ENCODE results near the gene SELENOS. TPM values are rescaled to one million over a fixed set of nuclear protein-coding genes. Genes with fewer than 3 reads are reported as not detected.
"Not testable (repeated sequence)": the region's sequence is repeated elsewhere in the genome, so short reads cannot be mapped to it uniquely, and the experiment has no call there.

The SELENOS gene
- polyA plus RNA-seq, 2 of the 4 experiments (the other 2 are of a cell fraction): 97.9 to 184 TPM

DNA sequence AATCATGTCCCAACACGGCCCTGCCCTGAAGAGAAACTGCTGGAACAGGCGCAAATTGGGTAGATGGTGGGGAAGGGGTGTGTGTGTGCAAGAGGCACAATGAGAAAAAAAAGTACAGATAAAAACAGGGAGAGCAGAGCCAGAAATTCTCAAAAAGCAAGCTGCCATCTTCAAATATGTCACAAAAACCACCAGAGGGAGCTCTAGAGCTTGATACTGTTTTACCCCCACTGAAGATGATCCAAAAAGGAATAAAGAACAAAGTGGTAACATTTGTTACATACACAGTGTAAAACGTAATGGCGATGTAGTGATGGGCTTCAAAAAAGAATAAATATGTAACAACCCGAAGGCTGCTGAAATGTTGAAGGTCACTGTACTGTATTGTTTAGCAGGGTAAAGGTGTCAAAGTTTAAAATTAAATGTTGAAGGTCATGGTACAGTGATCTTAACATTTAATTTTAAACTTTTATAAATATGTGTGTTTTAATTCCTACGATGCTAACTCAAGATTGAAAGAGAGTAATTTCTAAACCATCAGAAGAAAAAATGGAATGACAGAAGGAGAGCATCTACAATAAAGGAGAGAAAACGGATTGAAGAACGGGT lies 11.7 kb upstream of the SELENOS start:
- no peak overlapping the region for H3K27ac ChIP-seq
- H3K4me1 ChIP-seq: peaks cover 19% of the 10 kb centered on the region
- H3K4me3 ChIP-seq: no peak overlapping the region
- DNase-seq (ENCODE audit: low read depth in 1 of 2, low spot score in 1 of 2): peak; percentile 73 to 85
- no peaks in the 10 kb centered on the region for H3K9me3 ChIP-seq
- WGBS (ENCODE audit: missing lambda C conversion rate): 44% methylated on average over 8 of the region's 8 CpGs
- no peak overlapping the region for H3K4me2 ChIP-seq
- ATAC-seq: peak; percentile 73 to 78; a peak in 4 of 6 replicates
- FAIRE-seq: peak; percentile 93
- TF ChIP-seq TP53 (CRISPR knock-in tag; IDR thresholded peaks at IDR 0.05) (0 out of 2 replicates have a peak, but pooled peaks have one; percentile 20), RNF2 (IDR thresholded peaks at IDR 0.05; ENCODE audit: borderline replicate concordance, low read depth) (no peak), HEYL (CRISPR knock-in tag; IDR thresholded peaks at IDR 0.05) (no peak), HOXB5 (CRISPR knock-in tag; IDR thresholded peaks at IDR 0.05) (no peak), SREBF2 (IDR thresholded peaks at IDR 0.05) (no peak), MYC (IDR thresholded peaks at IDR 0.05; ENCODE audit: borderline replicate concordance, low read length) (no peak), ESRRA (IDR thresholded peaks at IDR 0.05; ENCODE audit: borderline replicate concordance, low read length) (no peak), SMC3 (IDR thresholded peaks at IDR 0.05) (peak; percentile 63), GATA3 (IDR thresholded peaks at IDR 0.05; ENCODE audit: borderline replicate concordance) (no peak), MAZ (IDR thresholded peaks at IDR 0.05; ENCODE audit: borderline replicate concordance, low read depth, low read length) (no peak), KDM1A (IDR thresholded peaks at IDR 0.05; ENCODE audit: low read depth) (no peak), ZSCAN20 (CRISPR knock-in tag; IDR thresholded peaks at IDR 0.05) (no peak), BHLHE40 (IDR thresholded peaks at IDR 0.05; ENCODE audit: low read depth, low read length) (no peak), NR3C1 (IDR thresholded peaks at IDR 0.05) (no peak), CBX8 (IDR thresholded peaks at IDR 0.05) (no peak), CEBPB (IDR thresholded peaks at IDR 0.05) (no peak), EHMT2 (IDR thresholded peaks at IDR 0.05; ENCODE audit: low read depth) (no peak), CBX2 (IDR thresholded peaks at IDR 0.05; ENCODE audit: borderline replicate concordance, low read depth) (no peak), NFE2L2 (conservative IDR thresholded peaks at IDR 0.05; ENCODE audit: low read length) (no peak), PHF8 (IDR thresholded peaks at IDR 0.05; ENCODE audit: borderline replicate concordance, low read depth) (no peak), RARB (CRISPR knock-in tag; IDR thresholded peaks at IDR 0.05) (no peak), RFX5 (IDR thresholded peaks at IDR 0.05) (no peak), POLR2A (IDR thresholded peaks at IDR 0.05; ENCODE audit: low read length) (no peak), ZFP36 (IDR thresholded peaks at IDR 0.05; ENCODE audit: borderline replicate concordance, partially characterized antibody) (no peak), RAD21 (conservative IDR thresholded peaks at IDR 0.05 in 1 of 2, IDR thresholded peaks at IDR 0.05 in 1 of 2) (peak; percentile 47 to 54), TFCP2L1 (CRISPR knock-in tag; IDR thresholded peaks at IDR 0.05) (no peak)
- TF ChIP-seq, protein P1, sequence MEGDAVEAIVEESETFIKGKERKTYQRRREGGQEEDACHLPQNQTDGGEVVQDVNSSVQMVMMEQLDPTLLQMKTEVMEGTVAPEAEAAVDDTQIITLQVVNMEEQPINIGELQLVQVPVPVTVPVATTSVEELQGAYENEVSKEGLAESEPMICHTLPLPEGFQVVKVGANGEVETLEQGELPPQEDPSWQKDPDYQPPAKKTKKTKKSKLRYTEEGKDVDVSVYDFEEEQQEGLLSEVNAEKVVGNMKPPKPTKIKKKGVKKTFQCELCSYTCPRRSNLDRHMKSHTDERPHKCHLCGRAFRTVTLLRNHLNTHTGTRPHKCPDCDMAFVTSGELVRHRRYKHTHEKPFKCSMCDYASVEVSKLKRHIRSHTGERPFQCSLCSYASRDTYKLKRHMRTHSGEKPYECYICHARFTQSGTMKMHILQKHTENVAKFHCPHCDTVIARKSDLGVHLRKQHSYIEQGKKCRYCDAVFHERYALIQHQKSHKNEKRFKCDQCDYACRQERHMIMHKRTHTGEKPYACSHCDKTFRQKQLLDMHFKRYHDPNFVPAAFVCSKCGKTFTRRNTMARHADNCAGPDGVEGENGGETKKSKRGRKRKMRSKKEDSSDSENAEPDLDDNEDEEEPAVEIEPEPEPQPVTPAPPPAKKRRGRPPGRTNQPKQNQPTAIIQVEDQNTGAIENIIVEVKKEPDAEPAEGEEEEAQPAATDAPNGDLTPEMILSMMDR (IDR thresholded peaks at IDR 0.05): peak; percentile 89
- TF ChIP-seq, protein P2, sequence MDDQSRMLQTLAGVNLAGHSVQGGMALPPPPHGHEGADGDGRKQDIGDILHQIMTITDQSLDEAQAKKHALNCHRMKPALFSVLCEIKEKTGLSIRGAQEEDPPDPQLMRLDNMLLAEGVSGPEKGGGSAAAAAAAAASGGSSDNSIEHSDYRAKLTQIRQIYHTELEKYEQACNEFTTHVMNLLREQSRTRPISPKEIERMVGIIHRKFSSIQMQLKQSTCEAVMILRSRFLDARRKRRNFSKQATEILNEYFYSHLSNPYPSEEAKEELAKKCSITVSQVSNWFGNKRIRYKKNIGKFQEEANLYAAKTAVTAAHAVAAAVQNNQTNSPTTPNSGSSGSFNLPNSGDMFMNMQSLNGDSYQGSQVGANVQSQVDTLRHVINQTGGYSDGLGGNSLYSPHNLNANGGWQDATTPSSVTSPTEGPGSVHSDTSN (IDR thresholded peaks at IDR 0.05): no peak
- TF ChIP-seq, protein P3, sequence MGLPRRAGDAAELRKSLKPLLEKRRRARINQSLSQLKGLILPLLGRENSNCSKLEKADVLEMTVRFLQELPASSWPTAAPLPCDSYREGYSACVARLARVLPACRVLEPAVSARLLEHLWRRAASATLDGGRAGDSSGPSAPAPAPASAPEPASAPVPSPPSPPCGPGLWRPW (IDR thresholded peaks at IDR 0.05): no peak
- POLR2A ChIA-PET: interaction anchor here (0.8 to 1.6 kb wide), 3 partner anchors 11 to 435 kb away, joined by 3 to 4 read pairs (median 3); partner anchors contain the start of gene TARS3
- CTCF ChIA-PET: interaction anchor here (0.6 to 17.4 kb wide), 30 partner anchors 8 to 398 kb away, joined by 3 to 251 read pairs (median 4); partner anchors contain the start of gene TM2D3

DNA sequence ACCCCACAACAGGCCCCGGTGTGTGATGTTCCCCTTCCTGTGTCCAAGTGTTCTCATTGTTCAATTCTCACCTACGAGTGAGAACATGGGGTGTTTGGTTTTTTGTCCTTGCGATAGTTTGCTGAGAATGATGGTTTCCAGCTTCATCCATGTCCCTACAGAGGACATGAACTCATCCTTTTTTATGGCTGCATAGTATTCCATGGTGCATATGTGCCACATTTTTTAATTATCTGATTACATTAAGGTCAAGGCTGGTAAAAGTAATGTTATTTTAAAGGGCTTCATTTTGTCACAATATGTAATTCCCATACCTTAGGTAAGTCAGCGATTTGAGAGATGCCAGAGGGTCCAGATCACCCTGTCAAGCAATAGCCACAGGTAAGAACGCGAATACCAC lies 10.1 kb upstream of the SELENOS start:
- H3K4me2 ChIP-seq; H3K27ac ChIP-seq; H3K4me1 ChIP-seq; H3K4me3 ChIP-seq; FAIRE-seq; H3K9me3 ChIP-seq; POLR2A ChIA-PET; ATAC-seq; DNase-seq (ENCODE audit: low read depth in 1 of 2, low spot score in 1 of 2): not testable (repeated sequence)
- 91% methylated on average over 6 of the region's 6 CpGs for WGBS (ENCODE audit: missing lambda C conversion rate)
- CTCF ChIA-PET: interaction anchor here (0.9 to 17.4 kb wide), 6 partner anchors 9 to 364 kb away, joined by 5 to 251 read pairs (median 20); partner anchors contain the start of gene TM2D3
